T-helper 1 cell treated with Interleukin-12 subunit alpha and Interleukin-12 subunit beta and Interleukin-4 antibody, amounts not matched to agents 30 ng/mL and 1 ng/mL, for 36 hours (primary cell): ENCODE measurements around the gene CHST11. TPM values are rescaled to one million over a fixed set of nuclear protein-coding genes. Genes with fewer than 3 reads are reported as not detected.

Source experiments
- intact Hi-C: fragments of 100-400 bp; cut with micrococcal nuclease; formaldehyde crosslinking; loops from one replicate; pipeline ENCODE4 v1.15.1; 2024
- total RNA-seq: library from RNA; stranded (reverse); gene quantifications from 2 replicates; pipeline ENCODE4 v1.2.3, GENCODE V29; 2022

Gene CHST11
- total RNA-seq, 1 donor from 2014 or later = 122 TPM

- intact Hi-C loops = loop anchor here (5.0 kb wide), 2 partner anchors 154 to 341 kb away; no protein-coding TSS in a partner anchor
Observed at GRCh38 chr12:104722601-104723534, 266.1 kb downstream of the CHST11 start.

- intact Hi-C loops = loop anchor here (5.0 kb wide), 2 partner anchors 153 to 342 kb away; no protein-coding TSS in a partner anchor
Observed at GRCh38 chr12:104723895-104724294, 267.1 kb downstream of the CHST11 start.

DNA sequence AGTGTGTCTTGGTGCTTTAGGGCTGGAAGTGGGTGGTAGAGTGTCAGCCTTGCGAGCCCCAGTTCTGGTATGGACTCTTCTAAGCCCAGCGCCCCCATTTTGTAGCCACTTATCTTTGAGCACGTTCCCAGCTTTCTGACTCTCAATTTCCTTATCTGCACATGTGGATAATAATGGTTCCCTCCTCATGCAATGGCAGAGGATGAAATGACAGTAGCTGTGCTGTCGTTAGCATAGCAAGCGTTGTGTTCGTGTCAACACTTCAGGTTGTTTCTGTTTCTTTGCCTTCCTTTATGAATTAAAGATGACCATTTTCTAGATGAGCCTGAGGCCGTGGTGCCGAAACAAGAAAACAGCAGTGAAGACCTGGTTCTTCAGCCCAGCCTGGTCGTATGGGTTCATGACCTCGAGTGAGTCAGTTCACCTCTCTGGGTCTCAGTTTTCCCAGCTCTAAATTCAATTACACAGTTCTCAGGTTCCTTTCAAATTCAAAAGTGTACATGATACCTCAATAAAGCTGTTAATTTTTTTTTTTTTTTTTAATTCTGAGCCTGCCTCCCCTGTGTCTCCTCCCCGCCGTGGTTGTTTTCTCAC, 268.3 kb downstream of the CHST11 start:
- intact Hi-C loops = loop anchor here (5.0 kb wide), 2 partner anchors 152 to 343 kb away; no protein-coding TSS in a partner anchor

DNA sequence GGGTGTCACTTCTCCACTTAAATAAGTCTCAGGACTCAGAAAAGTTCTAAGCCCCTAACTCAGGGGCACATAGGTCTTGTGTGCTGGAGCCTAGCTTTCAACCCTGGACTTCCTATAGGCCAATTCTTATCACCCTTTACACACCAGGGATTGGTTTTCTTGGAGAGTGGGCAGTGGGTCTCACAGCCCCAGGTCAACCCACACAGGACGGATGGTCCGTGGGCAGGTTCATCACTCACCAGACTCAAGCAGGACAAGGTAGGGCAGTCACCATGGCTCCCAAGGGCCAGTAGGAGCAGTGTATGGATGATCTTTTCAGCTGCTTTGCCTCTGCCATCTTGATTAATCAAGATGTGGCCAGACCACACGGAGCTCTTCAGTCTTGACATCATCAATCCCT, 268.9 kb downstream of the CHST11 start:
- intact Hi-C loops = no loop called here

DNA sequence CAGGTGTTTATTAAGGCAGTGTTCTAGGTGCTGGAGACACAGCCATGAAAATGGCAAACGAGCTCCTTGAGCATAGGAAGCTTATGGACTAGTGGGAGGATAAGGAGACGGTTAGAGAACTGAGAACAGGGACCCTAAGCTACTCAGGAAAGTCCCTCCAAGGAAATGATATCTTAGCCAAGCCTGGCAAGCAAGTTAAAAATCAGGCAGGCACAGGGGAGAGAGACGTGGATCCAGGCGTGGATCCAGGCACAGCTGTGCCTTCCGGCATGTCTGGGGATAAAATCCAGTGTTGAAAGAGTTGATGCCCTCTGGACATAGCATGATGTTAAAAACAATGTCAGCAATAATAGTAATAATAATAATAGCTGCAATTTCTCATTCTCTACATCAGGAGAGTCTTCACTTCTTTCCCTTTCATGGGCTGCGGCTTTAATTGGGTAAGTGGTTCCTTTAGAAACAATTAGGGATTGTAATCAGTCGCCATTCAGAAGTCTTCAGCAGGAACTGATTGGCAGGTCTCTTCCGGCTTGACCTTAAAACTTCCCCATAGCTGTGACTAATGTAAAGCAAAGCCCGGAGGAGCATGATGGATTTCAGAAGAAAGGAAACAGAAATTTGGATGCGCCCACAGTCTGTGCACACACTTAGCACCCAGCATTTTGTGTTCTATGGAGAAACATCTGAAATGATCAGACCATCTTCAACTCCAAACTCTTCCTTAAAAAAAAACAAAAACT, 271.1 kb downstream of the CHST11 start:
- intact Hi-C loops = no loop called here

GRCh38 chr12:104729091-104729490, 272.3 kb downstream of the CHST11 start:
- intact Hi-C loops = no loop called here

DNA sequence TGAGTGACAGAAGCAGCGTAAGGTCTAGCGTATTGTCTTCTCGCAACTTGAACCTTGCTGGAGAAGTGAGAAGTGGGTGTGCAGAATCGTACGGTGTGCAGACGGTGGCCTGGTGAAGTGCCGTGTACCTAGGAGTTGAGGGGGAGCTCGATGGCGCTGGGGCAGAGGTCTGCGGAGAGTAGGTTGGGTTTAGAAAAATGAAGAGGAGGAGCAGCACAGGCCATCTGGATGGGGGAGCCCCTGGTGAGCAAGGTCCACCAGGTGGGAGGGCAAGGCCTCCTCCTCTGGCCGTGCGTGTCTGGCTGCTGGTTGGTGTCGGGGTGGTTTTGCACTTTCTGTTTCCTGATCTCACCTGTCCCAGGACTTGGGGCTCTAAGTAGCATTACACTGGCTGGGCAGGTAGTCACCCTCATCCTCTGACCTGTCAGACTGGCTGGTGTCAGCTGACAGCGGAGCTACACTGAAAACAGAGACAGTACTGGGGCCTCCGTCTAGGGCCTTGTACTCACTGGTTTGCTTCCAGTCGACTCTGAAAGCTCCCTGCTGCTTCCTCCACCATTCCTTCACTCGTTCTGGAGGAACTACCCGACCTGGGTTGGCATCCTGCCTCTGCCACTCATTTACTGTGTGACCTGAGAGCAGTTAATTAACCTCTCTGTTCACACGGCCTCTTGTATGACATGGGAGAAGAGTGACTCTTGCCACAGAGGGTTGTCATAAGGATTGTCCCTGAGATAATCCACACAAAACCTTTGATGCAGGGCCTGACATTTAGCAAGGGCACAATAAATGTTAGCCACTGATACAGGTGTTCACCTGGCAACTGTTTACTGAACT, 273.1 kb downstream of the CHST11 start:
- intact Hi-C loops = no loop called here

DNA sequence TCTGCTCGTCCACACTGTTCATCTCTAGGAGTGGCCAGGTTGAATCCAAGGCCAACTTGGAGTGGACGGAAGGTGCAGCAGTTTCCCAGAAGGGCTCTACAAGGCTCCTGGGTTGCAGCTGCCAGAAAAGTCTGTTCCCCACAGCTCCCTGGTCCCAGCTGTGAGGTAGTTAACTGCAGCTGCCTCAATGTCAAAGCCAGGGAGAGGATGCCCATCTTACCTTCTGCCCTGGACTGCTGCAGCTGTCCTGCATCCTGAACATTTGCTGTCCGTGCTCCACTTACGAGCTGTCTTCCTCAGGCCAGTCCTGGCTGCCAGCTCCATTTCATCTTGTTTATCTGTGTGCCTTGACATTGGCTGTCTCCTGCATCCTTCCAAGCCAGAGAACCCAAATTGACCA, 274.0 kb downstream of the CHST11 start:
- intact Hi-C loops = no loop called here

DNA sequence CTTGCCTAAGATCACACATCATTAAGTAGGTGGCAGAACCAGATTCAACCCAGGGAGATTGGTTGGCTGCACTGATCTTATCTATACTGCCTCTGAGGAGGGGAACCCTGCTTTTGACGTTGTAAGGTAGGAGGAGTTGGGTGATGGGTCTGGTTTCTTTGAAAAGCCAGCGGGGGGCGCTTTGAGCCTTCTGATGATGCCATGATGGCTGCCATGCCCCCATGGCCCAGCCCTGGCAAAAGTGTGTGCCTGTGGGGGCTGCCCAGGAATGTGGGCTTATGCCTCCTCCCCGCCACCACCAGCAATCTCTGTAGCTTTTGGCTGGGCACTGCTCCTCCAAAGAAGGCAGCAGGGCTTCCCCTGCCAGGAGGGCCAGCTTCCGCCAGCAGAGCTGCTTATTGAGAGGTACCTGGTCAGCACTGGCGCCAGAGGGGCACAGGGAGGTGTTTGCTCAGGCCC, 277.0 kb downstream of the CHST11 start:
- intact Hi-C loops = loop anchor here (1.0 kb wide), 2 partner anchors 144 to 320 kb away; no protein-coding TSS in a partner anchor

GRCh38 chr12:104734541-104735095, 277.9 kb downstream of the CHST11 start:
- intact Hi-C loops = no loop called here

- intact Hi-C loops = no loop called here
Observed at GRCh38 chr12:104735801-104736200, 279.1 kb downstream of the CHST11 start.

GRCh38 chr12:104736307-104736706, 279.6 kb downstream of the CHST11 start:
- intact Hi-C loops = no loop called here

DNA sequence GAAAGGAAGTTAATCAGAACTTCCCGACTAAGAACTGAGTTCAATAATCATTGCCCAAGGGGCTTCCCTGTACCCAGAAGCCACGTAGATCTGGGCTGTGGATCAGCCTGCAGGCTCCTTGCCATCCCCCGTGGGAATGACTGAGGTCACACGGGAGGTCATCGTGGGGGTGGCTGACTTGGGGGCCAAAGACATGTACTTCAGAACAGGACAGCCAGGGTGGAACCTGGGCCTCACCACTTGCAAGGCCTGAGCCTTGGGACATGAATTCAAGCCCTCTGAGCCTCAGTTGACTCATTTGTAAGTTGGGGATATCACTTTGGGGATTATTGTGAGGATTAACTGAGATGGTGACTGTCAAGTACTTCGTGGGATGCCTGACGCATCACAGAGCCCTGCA, 280.4 kb downstream of the CHST11 start:
- intact Hi-C loops = no loop called here

DNA sequence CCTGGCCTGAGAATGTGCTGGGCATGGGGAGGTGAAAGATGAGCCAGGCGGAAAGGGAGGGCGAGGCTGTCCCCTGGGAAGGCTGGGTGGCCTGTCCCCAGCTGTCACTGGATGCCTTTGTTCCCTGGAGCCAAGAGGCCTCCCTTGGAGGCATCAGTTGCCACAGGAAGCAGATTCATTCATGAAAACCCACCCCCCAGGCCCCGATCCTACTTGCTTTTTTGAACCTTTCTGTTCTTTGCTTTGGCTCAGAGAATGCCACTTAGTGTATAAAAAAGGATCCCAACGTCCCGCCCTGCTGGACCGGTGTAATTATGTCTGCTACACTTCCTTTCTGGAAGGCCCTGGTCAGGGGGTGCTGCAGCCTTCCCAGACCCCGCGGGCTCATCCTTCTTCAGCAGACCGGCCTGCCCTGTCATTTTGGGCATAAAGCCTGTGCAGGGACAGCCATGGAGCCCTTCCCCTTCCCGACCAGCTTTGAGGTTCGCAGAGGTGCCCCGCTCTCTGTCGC, 281.1 kb downstream of the CHST11 start:
- intact Hi-C loops = no loop called here

GRCh38 chr12:104738331-104738730, 281.6 kb downstream of the CHST11 start:
- intact Hi-C loops = no loop called here

- intact Hi-C loops = no loop called here
Observed at GRCh38 chr12:104738776-104739642, 282.3 kb downstream of the CHST11 start.

DNA sequence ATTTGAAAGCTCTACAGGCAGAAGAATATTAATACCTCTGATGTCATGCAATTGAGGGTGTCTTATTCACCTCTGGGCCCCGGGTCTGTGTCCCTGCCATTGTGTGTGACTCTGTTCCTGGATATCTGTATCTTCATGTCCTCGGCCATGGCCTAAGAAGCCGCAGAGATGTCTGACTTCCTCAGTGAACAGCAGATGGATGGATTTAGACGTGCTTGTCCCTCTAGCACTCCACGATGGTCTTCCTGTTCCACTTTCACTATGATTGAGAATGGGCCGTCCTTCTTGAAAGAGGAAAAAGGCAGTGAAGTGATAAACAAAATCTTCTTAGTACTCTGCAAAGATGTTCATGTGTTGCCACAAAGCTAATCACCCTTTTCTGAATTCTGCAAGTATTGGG, 283.9 kb downstream of the CHST11 start:
- intact Hi-C loops = loop anchor here (1.0 to 2.0 kb wide), 4 partner anchors 20 to 366 kb away; partner anchors contain the start of genes CHST11 and WASHC4

- intact Hi-C loops = loop anchor here (2.0 kb wide), 3 partner anchors 46 to 366 kb away; partner anchors contain the start of genes CHST11 and WASHC4
Observed at GRCh38 chr12:104741077-104741476, 284.3 kb downstream of the CHST11 start.
